ENCODE measurements around the gene DNM1. TPM values are rescaled to one million over a fixed set of nuclear protein-coding genes. Genes with fewer than 3 reads are reported as not detected.

DNM1 gene
- total and polyA plus RNA-seq, 2 experiments from 2014 or later, result 36.0 to 42.0 TPM

- Histone ChIP-seq H3K4me1 (ENCODE audit: insufficient read depth) (peaks cover 9% of the 10 kb centered on the region; the same call in 1 of the 2 replicates), H4K20me1 (replicated peaks; ENCODE audit: insufficient read depth) (0 out of 2 replicates have a peak, but pooled peaks cover 3% of the 10 kb centered on the region), H3K79me2 (replicated peaks; ENCODE audit: insufficient read depth) (0 out of 2 replicates have a peak, but pooled peaks cover 4% of the 10 kb centered on the region), H3K4me2 (peak overlapping the region; percentile 96), H3K27ac (ENCODE audit: low read depth) (no peak overlapping the region), H3K9me2 (ENCODE audit: insufficient read depth) (no peaks in the 10 kb centered on the region), H3K27me3 (ENCODE audit: insufficient read depth) (no peaks in the 10 kb centered on the region), H3K36me3 (ENCODE audit: insufficient read depth) (no peaks in the 10 kb centered on the region), H3F3A (replicated peaks; ENCODE audit: low read depth) (peaks cover 9% of the 10 kb centered on the region), H3K4me3 (peak overlapping the region; percentile 90), H2AFZ (peak overlapping the region; percentile 90)
- peak; percentile 75 for ATAC-seq
- DNase-seq (ENCODE audit: low spot score), result peak; percentile 74
- Mint-ChIP-seq H3K9me3 (no peaks in the 10 kb centered on the region; the same call in 2 of the 3 replicates), H3K27ac (peak overlapping the region; percentile 86; the same call in 1 of the 2 replicates), H3K4me1 (peaks cover 32% of the 10 kb centered on the region), H3K36me3 (ENCODE audit: low read depth) (no peaks in the 10 kb centered on the region; the same call in 2 of the 3 replicates), H3K27me3 (ENCODE audit: insufficient read depth, low read depth, poor library complexity) (peaks cover 14% of the 10 kb centered on the region), H3K4me3 (peak overlapping the region; percentile 88)
- TF ChIP-seq STAT1 (IDR thresholded peaks at IDR 0.05; ENCODE audit: unreplicated experiment) (no peak), POLR2AphosphoS5 (IDR thresholded peaks at IDR 0.05; ENCODE audit: low read depth) (peak; percentile 64), CTCF (conservative IDR thresholded peaks at IDR 0.05; ENCODE audit: low read depth in 2 of 2) (peak; percentile 1 to 18; a peak in 1 of 4 replicates)
Measured at GRCh38 chr9:128203707-128204551, 750 bp downstream of the DNM1 start.

- peak overlapping the region; percentile 88 for H3K4me3 Mint-ChIP-seq
- H3K4me3 ChIP-seq, result peak overlapping the region; percentile 90
- peaks cover 32% of the 10 kb centered on the region for H3K4me1 Mint-ChIP-seq
- H3K79me2 ChIP-seq (replicated peaks; ENCODE audit: insufficient read depth), result 0 out of 2 replicates have a peak, but pooled peaks cover 4% of the 10 kb centered on the region
- peak overlapping the region; percentile 96 for H3K4me2 ChIP-seq
- H3K9me2 ChIP-seq (ENCODE audit: insufficient read depth), result no peaks in the 10 kb centered on the region
- no peaks in the 10 kb centered on the region for H3K36me3 ChIP-seq (ENCODE audit: insufficient read depth)
- no peak overlapping the region for H3K27ac ChIP-seq (ENCODE audit: low read depth)
- no peak for DNase-seq (ENCODE audit: low spot score)
- H3F3A ChIP-seq (replicated peaks; ENCODE audit: low read depth), result peaks cover 9% of the 10 kb centered on the region
- no peaks in the 10 kb centered on the region for H3K27me3 ChIP-seq (ENCODE audit: insufficient read depth)
- no peak for ATAC-seq
- H3K9me3 Mint-ChIP-seq, result no peaks in the 10 kb centered on the region; the same call in 2 of the 3 replicates
- H3K4me1 ChIP-seq (ENCODE audit: insufficient read depth), result peaks cover 9% of the 10 kb centered on the region; the same call in 1 of the 2 replicates
- no peak overlapping the region; the same call in 1 of the 2 replicates for H2AFZ ChIP-seq
- no peak overlapping the region for H3K27ac Mint-ChIP-seq
- peaks cover 15% of the 10 kb centered on the region for H3K27me3 Mint-ChIP-seq (ENCODE audit: insufficient read depth, low read depth, poor library complexity)
- 0 out of 2 replicates have a peak, but pooled peaks cover 3% of the 10 kb centered on the region for H4K20me1 ChIP-seq (replicated peaks; ENCODE audit: insufficient read depth)
- no peaks in the 10 kb centered on the region; the same call in 2 of the 3 replicates for H3K36me3 Mint-ChIP-seq (ENCODE audit: low read depth)
- TF ChIP-seq CREB1 (CRISPR knock-in tag; IDR thresholded peaks at IDR 0.05; ENCODE audit: low read depth) (no peak), EZH2phosphoT487 (IDR thresholded peaks at IDR 0.05; ENCODE audit: unreplicated experiment) (no peak), ZNF331 (CRISPR knock-in tag; IDR thresholded peaks at IDR 0.05; ENCODE audit: low read depth) (no peak), JUNB (IDR thresholded peaks at IDR 0.05; ENCODE audit: unreplicated experiment) (no peak), ETS1 (IDR thresholded peaks at IDR 0.05) (no peak), STAT1 (IDR thresholded peaks at IDR 0.05; ENCODE audit: unreplicated experiment) (no peak), NANOG (IDR thresholded peaks at IDR 0.05; ENCODE audit: borderline replicate concordance) (no peak), ZNF114 (CRISPR knock-in tag; IDR thresholded peaks at IDR 0.05) (no peak), EZH2 (IDR thresholded peaks at IDR 0.05; ENCODE audit: low read depth, unreplicated experiment) (no peak), REST (IDR thresholded peaks at IDR 0.05; ENCODE audit: unreplicated experiment) (no peak), POLR2AphosphoS5 (IDR thresholded peaks at IDR 0.05; ENCODE audit: low read depth) (no peak), CTCF (conservative IDR thresholded peaks at IDR 0.05; ENCODE audit: low read depth in 2 of 2) (no peak)
Measured at GRCh38 chr9:128204858-128205257, 1.7 kb downstream of the DNM1 start.

All from GM23338 (cell line).